Glomerular visceral epithelial cell (primary cell): Measurements from ENCODE around the gene ZNF382.
A peak's percentile ranks its signal among the peaks of the same experiment; 100 is the strongest.
"Not testable (repeated sequence)": the region's sequence is repeated elsewhere in the genome, so short reads cannot be mapped to it uniquely, and the experiment has no call there.

Source experiments
- DNase-seq: peaks from one replicate; pipeline ENCODE4 v3.0.0-alpha.2; 2016; ENCODE audit errors: extremely low spot score

The ZNF382 gene

GRCh38 chr19:36605101-36605876 lies at the start of gene ZNF382:
ZNF382 (plus strand) TSS chr19:36605313; CDS start chr19:36609915, 4,602 bp downstream.
- DNase-seq = peak; percentile 9

DNA sequence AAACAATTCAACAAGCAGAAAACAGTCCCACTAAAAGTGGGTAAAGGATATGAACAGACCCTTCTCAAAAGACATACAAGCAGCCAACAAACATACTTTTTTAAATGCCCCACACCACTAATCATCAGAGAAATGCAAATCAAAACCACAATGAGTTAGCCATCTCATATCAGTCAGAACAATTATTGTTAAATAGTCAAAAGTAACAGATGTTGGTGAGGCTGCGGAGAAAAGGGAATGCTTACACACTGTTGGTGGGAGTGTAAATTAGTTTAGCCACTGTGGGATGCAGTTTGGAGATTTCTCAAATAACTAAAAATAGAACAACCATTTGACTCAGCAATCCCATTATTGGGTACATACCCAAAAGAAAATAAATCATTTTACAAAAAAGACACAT lies 40.7 kb upstream of the ZNF382 start:
- DNase-seq = no peak

- DNase-seq = no peak
These were observed 32.5 kb upstream of the ZNF382 start for GRCh38 chr19:36572593-36573019.

DNA sequence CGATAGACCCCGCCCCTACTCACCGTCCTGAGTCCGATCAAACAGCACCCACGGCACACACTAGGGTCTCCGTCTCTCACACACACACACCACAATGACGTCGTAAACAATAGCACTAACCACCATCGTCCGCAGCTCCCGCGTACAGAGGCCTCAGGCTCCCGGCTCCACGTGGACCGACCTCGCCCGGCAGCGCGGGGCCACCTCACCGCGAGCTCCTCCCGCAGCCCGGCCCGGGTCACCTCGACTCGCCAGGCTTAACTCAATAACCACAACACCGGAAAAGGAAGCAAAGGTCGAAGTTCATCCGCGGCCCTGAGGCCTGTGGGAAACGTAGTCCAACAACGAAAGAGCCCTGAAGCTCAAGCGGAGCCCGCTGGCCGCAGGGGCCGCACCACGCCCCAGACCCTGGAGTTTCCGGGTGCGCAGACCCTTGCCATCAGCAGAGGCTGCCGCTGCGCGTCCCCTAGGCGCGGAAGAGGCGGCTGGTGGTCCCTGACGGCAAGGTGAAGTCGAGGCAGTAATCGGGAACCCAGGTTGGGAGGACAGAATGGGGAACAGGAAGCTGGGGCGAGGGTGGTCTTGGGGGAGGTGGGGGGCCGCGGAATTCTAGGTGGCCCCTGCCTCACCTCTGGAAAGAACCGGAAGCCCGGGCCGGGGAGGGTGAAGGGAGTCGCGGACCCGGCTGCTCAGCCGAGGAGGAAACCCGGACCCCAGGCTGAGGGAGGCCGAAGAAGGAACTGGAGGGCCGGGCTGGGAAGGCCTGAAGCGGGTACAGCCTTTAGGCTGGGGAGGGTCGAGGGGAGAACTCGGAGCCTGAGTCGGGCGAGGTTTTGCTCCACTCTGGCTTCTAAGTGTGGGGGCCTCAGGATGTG lies 31.9 kb upstream of the ZNF382 start, which contains the start of gene ZNF529:
ZNF529 (minus strand) TSS at position 273 of the 875 bp plus-strand sequence. CDS start 946 bp downstream, outside the sequence.
- peak; percentile 74 for DNase-seq

GRCh38 chr19:36573895-36574720 lies 31.0 kb upstream of the ZNF382 start:
- peak; percentile 11 for DNase-seq

GRCh38 chr19:36574741-36575140 lies 30.4 kb upstream of the ZNF382 start:
- no peak for DNase-seq

GRCh38 chr19:36577271-36577996 lies 27.7 kb upstream of the ZNF382 start:
- DNase-seq = no peak

GRCh38 chr19:36579255-36579654 lies 25.9 kb upstream of the ZNF382 start:
- DNase-seq = no peak

GRCh38 chr19:36602681-36603080 lies 2.4 kb upstream of the ZNF382 start:
- not testable (repeated sequence) for DNase-seq

- peak; percentile 1 for DNase-seq
These were observed 435 bp upstream of the ZNF382 start for GRCh38 chr19:36604656-36605100.

GRCh38 chr19:36605877-36606478 lies 865 bp downstream of the ZNF382 start:
- no peak for DNase-seq

DNA sequence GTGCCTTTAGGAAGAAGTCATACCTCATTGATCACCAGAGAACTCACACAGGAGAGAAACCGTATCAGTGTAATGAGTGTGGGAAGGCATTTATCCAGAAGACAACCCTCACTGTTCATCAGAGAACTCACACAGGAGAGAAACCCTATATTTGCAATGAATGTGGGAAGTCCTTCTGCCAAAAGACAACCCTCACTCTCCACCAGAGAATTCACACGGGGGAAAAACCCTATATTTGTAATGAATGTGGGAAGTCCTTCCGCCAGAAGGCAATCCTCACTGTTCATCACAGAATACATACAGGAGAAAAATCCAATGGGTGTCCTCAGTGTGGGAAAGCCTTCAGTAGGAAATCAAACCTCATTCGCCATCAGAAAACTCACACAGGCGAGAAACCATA lies 21.9 kb downstream of the ZNF382 start:
- no peak for DNase-seq

DNA sequence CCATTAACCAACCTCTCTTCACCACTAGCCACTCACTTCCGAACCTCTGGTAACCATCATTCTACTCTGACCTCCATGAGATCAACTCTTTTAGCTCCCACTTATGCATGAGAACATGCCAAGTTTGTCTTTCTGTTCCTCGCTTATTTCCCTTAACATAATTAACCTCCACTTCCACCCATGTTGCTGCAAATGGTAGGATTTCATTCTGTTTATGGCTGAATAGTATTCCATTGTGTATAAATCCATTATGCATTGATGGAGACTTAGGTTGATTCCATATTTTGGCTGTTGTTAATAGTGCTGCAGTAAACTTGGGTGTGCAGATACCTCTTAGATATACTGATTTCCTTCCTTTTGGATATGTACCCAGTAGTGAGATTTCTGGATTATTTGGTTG lies 30.2 kb downstream of the ZNF382 start:
- no peak for DNase-seq

DNA sequence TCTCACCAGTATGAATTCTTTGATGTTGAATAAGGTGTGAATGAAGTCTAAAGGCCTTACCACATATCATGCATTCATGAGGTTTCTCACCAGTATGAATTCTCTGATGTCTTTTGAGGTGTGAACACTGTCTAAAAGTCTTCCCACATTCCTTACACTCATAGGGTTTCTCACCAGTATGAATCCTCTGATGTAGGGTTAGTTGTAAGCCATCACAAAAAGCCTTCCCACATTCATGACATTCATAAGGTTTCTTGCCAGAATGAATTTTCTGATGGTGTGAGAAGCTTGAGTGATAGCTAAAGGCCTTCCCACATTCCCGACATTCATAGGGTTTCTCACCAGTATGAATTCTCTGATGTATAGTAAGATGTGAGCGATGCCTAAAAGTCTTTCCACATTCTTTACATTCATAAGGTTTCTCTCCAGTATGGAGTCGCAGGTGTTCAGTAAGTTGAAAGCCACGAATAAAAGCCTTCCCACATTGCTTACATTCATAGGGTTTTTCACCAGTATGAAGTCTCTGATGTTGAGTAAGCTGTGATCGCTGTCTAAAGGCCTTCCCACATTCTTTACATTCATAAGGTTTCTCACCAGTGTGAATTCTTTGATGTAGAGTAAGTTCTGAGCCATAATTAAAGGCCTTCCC lies 33.9 kb downstream of the ZNF382 start:
- DNase-seq = no peak

DNA sequence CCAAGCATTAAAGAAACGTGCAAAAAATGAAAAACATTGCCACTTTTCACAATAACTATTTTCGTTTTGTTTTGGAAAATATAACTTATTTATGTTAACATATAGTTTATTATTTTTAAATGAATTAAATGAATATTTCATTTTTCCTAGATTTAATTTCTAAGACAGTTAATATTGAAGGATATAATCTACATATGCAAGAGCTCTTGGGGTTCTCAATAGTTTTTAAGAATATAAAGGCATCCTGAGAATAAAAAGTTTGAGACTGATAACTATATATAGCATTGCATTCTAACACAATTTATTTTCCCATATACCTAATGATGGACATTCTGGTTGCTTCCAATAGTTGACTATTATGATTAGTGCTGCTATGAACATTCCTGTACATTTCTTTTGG lies 41.6 kb downstream of the ZNF382 start:
- no peak for DNase-seq

GRCh38 chr19:36652958-36653357 lies 47.8 kb downstream of the ZNF382 start:
- no peak for DNase-seq

DNA sequence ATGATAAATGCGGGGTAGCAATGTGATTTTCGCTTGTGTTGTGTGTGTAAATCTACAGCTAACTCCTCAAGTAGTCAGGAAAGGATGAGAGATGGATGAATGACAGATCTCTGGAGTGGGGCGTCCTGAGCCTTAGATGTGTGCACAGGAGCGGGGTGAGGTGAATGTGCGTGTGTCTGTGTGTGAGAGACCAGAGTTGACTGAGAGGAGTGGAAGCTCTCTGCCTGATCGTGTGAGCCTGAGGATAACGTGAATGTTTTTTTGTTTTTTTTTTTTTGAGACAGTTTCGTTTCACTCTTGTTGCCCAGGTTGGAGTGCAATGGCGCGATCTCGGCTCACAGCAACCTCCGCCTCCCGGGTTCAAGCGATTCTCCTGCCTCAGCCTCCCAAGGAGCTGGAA lies 60.7 kb downstream of the ZNF382 start:
- DNase-seq = no peak

- no peak for DNase-seq
These were observed 63.5 kb downstream of the ZNF382 start for GRCh38 chr19:36668646-36669045.

- no peak for DNase-seq
These were observed 67.3 kb downstream of the ZNF382 start for GRCh38 chr19:36672368-36672767.

DNA sequence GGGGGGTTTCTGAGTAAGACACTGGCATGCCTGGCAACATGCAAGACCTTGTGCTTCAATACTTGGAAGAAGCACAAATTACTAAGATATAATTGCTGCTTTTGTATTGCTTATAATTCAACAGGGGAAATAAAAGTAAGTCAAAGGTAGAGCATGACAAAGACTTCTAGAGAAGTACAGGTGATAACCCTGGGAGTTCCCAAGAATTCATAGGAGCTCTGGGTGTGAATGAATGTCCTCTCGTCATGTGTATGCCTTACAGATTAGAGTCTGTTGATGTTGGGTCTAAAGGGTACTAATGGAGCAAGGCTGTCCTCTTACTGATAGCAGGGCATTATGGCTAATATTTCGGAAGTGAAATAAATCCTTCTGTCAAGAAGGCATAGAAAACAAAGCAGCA lies 69.1 kb downstream of the ZNF382 start:
- no peak for DNase-seq
